NCI-H510A (cell line): ENCODE data around the gene PIGZ.

ENCODE experiments used
- DNase-seq: peaks from one replicate; lab custom pipeline; 2025; lab: John Stamatoyannopoulos, UW

Gene PIGZ

GRCh38 chr3:196979545-196979944, 10.9 kb upstream of the PIGZ start:
- no peak for DNase-seq

GRCh38 chr3:196976941-196977340, 8.3 kb upstream of the PIGZ start:
- DNase-seq, result no peak

GRCh38 chr3:196975349-196975748, 6.7 kb upstream of the PIGZ start:
- DNase-seq, result no peak

GRCh38 chr3:196974661-196975060, 6.0 kb upstream of the PIGZ start:
- no peak for DNase-seq

DNA sequence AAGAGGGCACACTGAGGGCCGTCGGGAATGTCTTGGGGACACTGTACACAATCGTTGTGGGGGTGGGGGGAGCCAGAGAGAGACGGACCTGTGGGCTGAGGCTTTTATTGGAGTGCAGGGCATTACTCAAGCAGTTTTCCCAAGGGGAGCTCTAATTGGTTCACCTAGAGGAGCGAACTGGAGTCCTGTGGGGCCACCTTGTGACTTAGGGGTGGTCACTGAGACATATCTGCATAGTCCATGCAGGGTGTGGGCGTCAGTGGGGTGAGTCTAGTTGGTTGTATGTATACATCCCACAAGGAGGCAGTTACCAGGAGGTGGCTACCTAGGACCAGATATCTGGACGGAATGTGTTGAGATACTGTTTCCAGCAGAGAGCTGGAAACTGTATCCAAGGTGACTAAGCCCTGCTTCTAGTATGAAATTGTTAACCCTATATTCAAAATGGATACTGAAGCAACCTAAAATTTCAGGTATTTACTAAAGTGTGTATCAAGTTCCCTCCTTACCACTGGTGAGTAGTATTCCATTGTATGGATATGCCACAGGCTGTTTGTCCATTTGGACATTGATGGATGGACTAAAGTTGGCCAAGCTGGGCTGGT, 2.6 kb upstream of the PIGZ start:
- no peak for DNase-seq

DNA sequence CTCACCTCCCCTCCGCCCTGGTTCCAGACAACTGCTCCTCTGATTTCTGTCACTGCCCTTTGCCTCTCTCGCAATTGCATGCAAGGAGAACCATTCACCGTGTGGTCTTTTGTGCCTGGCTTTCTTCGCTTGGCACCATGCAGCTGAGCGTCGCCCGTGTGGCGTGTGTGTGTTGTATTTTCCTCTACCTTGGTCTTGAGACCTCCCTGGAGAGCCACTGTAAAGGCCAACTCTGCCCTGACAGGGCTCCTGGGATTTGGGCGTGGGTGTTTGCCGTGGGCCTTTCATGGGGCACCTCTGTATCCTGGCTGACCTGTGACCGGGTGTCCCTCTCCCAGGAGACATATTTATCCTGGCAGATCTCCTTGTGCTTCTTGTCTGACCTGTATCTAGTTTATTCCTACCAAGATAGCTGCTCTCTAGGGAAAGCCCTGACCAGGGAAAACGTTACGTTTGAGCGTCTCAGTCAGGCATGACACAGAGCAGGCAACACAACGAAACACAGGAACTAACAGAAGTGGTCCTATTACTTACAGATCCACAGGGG, 2.0 kb upstream of the PIGZ start:
- DNase-seq, result no peak

- DNase-seq, result peak; percentile 40
Observed at GRCh38 chr3:196969660-196970546, 1.3 kb upstream of the PIGZ start.

GRCh38 chr3:196969134-196969659, 564 bp upstream of the PIGZ start:
- no peak for DNase-seq

GRCh38 chr3:196967412-196968232, 1.0 kb downstream of the PIGZ start:
- no peak for DNase-seq

GRCh38 chr3:196966526-196967401, 1.9 kb downstream of the PIGZ start:
- no peak for DNase-seq

DNA sequence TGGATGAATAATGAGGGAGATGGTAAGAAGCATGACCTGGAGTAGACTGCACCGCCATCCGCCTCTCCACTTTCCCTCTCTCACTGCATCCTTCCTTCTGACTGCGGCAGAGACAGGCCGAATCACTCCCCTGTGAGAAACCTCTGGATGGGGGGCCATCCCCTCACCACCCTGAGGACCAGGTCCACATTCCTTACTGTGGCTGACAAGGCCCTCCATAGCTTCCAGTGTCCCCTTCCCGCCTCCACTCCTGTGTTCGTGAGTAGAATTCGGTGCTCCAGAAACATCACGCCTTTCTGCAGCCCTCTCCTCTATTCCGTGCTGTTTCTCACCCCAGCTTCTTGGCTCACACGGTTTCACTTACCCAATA, 2.8 kb downstream of the PIGZ start:
- no peak for DNase-seq

DNA sequence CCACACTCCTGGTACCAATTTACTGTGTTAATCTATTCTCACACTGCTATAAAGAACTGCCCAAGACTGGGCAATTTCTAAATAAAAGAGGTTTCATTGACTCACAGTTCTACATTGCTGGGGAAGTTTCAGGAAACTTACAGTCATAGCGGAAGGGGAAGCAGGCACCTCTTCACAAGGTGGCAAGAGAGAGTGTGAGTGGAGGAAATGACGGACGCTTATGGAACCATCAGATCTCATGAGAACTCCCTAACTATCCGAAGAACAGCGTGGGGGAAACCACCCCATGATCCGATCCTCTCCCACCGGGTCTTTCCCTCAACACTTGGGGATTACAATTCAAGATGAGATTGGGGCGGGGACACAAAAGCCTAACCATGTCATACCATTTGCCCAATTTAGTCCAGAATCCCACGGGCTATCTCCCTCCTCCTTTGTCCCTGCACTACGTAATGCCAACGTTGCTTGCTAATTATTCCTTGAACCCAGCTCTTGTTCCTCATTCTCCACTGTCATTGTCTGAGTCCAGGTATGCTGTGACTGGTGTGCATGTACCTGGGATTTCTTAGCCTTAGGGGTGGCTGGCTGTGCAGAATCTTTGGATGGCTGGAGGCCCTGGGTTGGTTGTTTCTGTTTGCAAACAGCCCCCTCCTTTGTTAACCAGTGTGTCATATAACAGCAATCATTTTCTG, 3.4 kb downstream of the PIGZ start:
- DNase-seq, result no peak

DNA sequence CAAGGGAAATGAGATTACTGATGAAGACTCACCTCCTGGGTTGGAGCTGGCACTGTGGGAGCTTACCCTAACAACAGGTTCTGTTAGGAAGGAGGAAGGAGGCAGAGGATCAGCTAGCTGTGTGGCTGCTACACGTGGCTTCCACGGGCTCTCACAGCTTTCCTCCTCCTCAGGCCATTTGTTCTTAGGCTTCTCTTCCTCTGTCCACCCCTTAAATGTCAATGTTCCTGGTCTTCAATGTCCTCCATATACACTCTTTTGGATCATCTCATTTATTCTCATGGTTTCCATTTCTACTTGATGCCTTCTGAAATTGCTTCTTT, 5.0 kb downstream of the PIGZ start:
- no peak for DNase-seq

DNA sequence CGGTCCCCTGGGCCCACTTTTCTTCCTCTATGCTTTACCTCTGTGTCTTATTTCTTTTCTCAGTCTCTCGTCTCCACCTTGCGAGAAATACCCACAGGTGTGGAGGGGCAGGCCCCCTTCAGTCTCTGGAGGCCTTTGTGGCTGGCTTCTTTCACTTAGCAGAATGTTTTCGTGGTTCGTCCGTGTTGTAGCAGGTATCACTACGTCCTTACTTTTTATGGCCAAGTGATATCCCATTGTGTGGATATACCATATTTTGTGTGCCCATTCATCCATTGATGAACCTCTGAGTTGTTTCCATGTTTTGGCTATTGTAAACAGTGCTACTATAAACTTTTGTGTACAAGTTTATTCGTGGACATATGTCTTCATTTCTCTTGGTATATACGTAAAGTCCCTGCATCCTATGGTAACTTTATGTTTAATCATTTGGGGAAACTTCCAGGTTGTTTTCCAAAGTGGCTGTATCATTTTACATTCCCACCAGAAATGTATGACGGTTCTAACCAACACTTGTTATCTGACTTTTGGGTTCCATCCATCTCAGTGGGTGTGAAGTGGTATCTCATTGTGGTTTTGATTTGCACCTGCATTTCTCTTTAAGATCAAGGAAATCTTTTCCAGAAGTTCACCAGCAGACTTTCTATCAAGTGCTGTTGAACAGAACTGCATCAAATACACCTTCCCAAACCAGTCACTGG, 5.6 kb downstream of the PIGZ start:
- no peak for DNase-seq

DNA sequence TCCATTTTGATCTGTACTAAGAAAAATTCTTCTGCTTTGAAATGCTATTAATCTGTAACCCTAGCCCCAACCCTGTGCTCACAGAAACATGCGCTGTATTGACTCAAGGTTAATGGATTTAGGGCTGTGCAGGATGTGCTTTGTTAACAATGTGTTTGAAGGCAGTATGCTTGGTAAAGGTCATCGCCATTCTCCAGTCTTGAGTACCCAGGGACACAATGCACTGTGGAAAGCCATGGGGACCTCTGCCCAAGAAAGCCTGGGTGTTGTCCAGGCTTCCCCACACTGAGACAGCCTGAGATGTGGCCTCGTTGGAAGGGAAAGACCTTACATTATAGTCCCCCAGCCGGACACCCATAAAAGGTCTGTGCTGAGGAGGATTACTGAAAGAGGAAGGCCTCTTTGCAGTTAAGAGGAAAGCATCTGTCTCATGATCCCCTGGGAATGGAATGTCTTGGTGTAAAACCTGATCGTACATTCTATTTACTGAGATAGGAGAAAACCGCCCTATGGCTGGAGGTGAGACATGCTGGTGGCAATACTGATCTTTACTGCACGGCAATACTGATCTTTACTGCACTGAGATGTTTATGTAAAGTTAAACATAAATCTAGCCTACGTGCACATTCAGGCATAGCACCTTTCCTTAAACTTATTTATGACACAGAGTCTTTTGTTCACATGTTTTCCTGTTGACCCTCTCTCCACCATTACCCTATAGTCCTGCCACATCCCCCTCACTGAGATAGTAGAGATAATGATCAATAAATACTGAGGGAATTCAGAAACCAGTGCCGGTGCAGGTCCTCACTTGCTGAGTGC, 6.3 kb downstream of the PIGZ start:
- DNase-seq, result no peak

DNA sequence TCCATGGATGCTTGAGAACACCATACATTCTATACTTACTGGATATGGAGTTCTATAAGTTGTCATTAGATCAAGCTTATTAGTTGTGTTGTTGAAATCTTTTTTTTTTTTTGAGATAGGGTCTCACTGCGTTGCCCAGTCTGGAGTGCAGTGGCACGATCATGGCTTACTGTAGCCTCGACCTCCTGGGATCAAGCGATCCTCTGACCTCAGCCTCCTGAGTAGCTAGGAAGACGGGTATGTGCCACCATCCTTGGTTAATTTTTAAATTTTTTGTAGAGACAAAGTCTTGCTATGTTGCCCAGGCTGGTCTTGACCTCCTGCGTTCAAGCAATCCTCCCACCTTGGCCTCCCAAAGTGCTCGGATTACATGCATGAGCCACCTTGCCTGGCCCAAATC, 13.8 kb downstream of the PIGZ start:
- DNase-seq, result no peak

DNA sequence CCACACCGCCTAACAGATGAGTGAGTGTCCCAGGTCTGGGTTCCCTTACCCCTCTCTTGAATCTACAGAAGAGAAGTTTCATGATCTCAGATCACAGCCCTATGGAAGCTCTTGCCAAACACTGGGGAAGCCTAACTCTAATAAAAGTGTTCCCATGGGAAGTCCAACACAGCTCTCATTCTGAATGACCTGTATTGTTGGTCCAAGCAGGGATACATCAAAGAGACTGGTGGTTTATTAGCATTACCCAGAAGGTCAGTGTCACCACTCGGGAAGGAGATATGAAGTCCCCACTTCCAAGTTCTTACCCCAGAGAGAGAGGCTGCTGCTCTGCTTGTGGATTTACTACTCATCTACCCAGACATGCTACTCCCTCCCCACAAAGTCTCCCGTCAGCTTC, 17.3 kb downstream of the PIGZ start:
- DNase-seq, result no peak

DNA sequence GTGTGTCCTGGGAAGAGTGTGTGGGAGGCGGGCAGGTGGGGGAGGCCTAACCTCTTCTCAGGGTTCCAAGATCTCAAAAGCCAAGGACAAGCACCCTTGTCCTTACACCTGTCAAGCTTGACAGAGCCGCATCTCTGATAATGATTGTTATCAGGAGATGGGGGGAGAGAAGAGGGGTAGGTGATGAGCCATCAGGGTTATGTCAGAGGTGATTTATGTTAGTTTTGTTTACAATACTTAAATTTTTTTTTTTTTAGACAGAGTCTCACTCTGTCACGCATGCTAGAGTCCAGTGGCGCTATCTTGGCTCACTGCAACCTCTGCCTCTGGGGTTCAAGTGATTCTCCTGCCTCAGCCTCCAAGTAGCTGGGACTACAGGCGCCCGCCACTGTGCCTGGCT, 18.9 kb downstream of the PIGZ start:
- no peak for DNase-seq

GRCh38 chr3:196949285-196949619, 19.4 kb downstream of the PIGZ start:
- no peak for DNase-seq
